ENCODE results near the gene NFIX. TPM values are rescaled to one million over a fixed set of nuclear protein-coding genes. Genes with fewer than 3 reads are reported as not detected.

NFIX gene
- total and polyA plus RNA-seq, 2 experiments from 2014 or later: 0.06 to 0.14 TPM

DNA sequence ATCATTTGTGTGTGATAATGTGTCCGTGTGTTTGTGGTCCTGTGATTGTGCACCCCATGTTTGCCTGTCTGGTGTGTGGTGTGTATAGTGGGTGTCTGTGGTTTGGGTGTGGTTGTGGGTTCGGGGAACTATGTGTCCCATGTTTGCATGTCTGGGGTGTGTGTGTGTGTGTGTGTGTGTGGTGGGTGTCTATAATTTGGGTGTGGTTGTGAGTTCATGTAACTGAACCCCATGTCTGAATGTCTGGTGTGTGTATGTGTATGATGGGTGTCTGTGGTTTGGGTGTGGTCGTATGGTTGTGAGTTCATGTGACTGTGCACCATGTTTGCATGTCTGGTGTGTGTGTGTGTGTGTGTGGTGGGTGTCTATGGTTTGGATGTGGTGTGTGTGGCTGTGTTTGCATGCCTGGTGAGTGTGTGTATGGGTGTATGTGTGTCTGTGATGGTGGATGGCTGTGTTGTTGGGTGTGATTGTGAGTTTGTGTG is 11.1 kb upstream of the NFIX start:
- Histone ChIP-seq H3K36me3 (ENCODE audit: insufficient read depth) (no peaks in the 10 kb centered on the region), H4K20me1 (replicated peaks; ENCODE audit: insufficient read depth) (no peaks in the 10 kb centered on the region), H3K27ac (ENCODE audit: low read depth) (no peak overlapping the region), H3K4me3 (no peak overlapping the region), H3K4me1 (ENCODE audit: insufficient read depth) (no peaks in the 10 kb centered on the region; the same call in 1 of the 2 replicates), H2AFZ (no peak overlapping the region), H3K4me2 (no peak overlapping the region), H3K79me2 (replicated peaks; ENCODE audit: insufficient read depth) (no peaks in the 10 kb centered on the region), H3K9me2 (ENCODE audit: insufficient read depth) (no peaks in the 10 kb centered on the region), H3K27me3 (ENCODE audit: insufficient read depth) (peaks cover 39% of the 10 kb centered on the region), H3F3A (replicated peaks; ENCODE audit: low read depth) (peaks cover 13% of the 10 kb centered on the region; the same call in 1 of the 2 replicates)
- Mint-ChIP-seq H3K4me1 (peaks cover 9% of the 10 kb centered on the region), H3K9me3 (no peaks in the 10 kb centered on the region), H3K27me3 (ENCODE audit: insufficient read depth, low read depth, poor library complexity) (peaks cover 21% of the 10 kb centered on the region), H3K36me3 (ENCODE audit: low read depth) (no peaks in the 10 kb centered on the region), H3K4me3 (no peak overlapping the region), H3K27ac (no peak overlapping the region)
- ATAC-seq (no peak), DNase-seq (ENCODE audit: low spot score) (no peak)
- TF ChIP-seq POLR2AphosphoS5 (IDR thresholded peaks at IDR 0.05; ENCODE audit: low read depth): no peak
- TF ChIP-seq CREB1 (CRISPR knock-in tag; IDR thresholded peaks at IDR 0.05; ENCODE audit: low read depth): no peak
- TF ChIP-seq, protein P1, sequence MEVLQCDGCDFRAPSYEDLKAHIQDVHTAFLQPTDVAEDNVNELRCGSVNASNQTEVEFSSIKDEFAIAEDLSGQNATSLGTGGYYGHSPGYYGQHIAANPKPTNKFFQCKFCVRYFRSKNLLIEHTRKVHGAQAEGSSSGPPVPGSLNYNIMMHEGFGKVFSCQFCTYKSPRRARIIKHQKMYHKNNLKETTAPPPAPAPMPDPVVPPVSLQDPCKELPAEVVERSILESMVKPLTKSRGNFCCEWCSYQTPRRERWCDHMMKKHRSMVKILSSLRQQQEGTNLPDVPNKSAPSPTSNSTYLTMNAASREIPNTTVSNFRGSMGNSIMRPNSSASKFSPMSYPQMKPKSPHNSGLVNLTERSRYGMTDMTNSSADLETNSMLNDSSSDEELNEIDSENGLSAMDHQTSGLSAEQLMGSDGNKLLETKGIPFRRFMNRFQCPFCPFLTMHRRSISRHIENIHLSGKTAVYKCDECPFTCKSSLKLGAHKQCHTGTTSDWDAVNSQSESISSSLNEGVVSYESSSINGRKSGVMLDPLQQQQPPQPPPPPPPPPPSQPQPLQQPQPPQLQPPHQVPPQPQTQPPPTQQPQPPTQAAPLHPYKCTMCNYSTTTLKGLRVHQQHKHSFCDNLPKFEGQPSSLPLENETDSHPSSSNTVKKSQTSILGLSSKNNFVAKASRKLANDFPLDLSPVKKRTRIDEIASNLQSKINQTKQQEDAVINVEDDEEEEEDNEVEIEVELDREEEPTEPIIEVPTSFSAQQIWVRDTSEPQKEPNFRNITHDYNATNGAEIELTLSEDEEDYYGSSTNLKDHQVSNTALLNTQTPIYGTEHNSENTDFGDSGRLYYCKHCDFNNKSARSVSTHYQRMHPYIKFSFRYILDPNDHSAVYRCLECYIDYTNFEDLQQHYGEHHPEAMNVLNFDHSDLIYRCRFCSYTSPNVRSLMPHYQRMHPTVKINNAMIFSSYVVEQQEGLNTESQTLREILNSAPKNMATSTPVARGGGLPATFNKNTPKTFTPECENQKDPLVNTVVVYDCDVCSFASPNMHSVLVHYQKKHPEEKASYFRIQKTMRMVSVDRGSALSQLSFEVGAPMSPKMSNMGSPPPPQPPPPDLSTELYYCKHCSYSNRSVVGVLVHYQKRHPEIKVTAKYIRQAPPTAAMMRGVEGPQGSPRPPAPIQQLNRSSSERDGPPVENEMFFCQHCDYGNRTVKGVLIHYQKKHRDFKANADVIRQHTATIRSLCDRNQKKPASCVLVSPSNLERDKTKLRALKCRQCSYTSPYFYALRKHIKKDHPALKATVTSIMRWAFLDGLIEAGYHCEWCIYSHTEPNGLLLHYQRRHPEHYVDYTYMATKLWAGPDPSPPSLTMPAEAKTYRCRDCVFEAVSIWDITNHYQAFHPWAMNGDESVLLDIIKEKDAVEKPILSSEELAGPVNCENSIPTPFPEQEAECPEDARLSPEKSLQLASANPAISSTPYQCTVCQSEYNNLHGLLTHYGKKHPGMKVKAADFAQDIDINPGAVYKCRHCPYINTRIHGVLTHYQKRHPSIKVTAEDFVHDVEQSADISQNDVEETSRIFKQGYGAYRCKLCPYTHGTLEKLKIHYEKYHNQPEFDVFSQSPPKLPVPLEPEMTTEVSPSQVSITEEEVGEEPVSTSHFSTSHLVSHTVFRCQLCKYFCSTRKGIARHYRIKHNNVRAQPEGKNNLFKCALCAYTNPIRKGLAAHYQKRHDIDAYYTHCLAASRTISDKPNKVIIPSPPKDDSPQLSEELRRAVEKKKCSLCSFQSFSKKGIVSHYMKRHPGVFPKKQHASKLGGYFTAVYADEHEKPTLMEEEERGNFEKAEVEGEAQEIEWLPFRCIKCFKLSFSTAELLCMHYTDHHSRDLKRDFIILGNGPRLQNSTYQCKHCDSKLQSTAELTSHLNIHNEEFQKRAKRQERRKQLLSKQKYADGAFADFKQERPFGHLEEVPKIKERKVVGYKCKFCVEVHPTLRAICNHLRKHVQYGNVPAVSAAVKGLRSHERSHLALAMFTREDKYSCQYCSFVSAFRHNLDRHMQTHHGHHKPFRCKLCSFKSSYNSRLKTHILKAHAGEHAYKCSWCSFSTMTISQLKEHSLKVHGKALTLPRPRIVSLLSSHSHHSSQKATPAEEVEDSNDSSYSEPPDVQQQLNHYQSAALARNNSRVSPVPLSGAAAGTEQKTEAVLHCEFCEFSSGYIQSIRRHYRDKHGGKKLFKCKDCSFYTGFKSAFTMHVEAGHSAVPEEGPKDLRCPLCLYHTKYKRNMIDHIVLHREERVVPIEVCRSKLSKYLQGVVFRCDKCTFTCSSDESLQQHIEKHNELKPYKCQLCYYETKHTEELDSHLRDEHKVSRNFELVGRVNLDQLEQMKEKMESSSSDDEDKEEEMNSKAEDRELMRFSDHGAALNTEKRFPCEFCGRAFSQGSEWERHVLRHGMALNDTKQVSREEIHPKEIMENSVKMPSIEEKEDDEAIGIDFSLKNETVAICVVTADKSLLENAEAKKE (CRISPR knock-in tag; IDR thresholded peaks at IDR 0.05): no peak
- TF ChIP-seq STAT1 (IDR thresholded peaks at IDR 0.05; ENCODE audit: unreplicated experiment): no peak
- TF ChIP-seq, protein P2, sequence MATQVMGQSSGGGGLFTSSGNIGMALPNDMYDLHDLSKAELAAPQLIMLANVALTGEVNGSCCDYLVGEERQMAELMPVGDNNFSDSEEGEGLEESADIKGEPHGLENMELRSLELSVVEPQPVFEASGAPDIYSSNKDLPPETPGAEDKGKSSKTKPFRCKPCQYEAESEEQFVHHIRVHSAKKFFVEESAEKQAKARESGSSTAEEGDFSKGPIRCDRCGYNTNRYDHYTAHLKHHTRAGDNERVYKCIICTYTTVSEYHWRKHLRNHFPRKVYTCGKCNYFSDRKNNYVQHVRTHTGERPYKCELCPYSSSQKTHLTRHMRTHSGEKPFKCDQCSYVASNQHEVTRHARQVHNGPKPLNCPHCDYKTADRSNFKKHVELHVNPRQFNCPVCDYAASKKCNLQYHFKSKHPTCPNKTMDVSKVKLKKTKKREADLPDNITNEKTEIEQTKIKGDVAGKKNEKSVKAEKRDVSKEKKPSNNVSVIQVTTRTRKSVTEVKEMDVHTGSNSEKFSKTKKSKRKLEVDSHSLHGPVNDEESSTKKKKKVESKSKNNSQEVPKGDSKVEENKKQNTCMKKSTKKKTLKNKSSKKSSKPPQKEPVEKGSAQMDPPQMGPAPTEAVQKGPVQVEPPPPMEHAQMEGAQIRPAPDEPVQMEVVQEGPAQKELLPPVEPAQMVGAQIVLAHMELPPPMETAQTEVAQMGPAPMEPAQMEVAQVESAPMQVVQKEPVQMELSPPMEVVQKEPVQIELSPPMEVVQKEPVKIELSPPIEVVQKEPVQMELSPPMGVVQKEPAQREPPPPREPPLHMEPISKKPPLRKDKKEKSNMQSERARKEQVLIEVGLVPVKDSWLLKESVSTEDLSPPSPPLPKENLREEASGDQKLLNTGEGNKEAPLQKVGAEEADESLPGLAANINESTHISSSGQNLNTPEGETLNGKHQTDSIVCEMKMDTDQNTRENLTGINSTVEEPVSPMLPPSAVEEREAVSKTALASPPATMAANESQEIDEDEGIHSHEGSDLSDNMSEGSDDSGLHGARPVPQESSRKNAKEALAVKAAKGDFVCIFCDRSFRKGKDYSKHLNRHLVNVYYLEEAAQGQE (IDR thresholded peaks at IDR 0.05; ENCODE audit: unreplicated experiment): no peak
- no peak for TF ChIP-seq EZH2 (IDR thresholded peaks at IDR 0.05; ENCODE audit: low read depth, unreplicated experiment)
- no peak for TF ChIP-seq JUNB (IDR thresholded peaks at IDR 0.05; ENCODE audit: unreplicated experiment)
- TF ChIP-seq, protein P3, sequence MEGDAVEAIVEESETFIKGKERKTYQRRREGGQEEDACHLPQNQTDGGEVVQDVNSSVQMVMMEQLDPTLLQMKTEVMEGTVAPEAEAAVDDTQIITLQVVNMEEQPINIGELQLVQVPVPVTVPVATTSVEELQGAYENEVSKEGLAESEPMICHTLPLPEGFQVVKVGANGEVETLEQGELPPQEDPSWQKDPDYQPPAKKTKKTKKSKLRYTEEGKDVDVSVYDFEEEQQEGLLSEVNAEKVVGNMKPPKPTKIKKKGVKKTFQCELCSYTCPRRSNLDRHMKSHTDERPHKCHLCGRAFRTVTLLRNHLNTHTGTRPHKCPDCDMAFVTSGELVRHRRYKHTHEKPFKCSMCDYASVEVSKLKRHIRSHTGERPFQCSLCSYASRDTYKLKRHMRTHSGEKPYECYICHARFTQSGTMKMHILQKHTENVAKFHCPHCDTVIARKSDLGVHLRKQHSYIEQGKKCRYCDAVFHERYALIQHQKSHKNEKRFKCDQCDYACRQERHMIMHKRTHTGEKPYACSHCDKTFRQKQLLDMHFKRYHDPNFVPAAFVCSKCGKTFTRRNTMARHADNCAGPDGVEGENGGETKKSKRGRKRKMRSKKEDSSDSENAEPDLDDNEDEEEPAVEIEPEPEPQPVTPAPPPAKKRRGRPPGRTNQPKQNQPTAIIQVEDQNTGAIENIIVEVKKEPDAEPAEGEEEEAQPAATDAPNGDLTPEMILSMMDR (conservative IDR thresholded peaks at IDR 0.05; ENCODE audit: low read depth in 2 of 2): no peak
- no peak for TF ChIP-seq ZNF114 (CRISPR knock-in tag; IDR thresholded peaks at IDR 0.05)
- TF ChIP-seq EZH2phosphoT487 (IDR thresholded peaks at IDR 0.05; ENCODE audit: unreplicated experiment): no peak
- no peak for TF ChIP-seq NANOG (IDR thresholded peaks at IDR 0.05; ENCODE audit: borderline replicate concordance)
- TF ChIP-seq, protein P4, sequence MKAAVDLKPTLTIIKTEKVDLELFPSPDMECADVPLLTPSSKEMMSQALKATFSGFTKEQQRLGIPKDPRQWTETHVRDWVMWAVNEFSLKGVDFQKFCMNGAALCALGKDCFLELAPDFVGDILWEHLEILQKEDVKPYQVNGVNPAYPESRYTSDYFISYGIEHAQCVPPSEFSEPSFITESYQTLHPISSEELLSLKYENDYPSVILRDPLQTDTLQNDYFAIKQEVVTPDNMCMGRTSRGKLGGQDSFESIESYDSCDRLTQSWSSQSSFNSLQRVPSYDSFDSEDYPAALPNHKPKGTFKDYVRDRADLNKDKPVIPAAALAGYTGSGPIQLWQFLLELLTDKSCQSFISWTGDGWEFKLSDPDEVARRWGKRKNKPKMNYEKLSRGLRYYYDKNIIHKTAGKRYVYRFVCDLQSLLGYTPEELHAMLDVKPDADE (IDR thresholded peaks at IDR 0.05): no peak
- no peak for TF ChIP-seq ZNF331 (CRISPR knock-in tag; IDR thresholded peaks at IDR 0.05; ENCODE audit: low read depth)

All from GM23338 (cell line).